Measurements from ENCODE around the gene SLC16A11. TPM values are rescaled to one million over a fixed set of nuclear protein-coding genes. Genes with fewer than 3 reads are reported as not detected.
A peak's percentile ranks its signal among the peaks of the same experiment; 100 is the strongest.

SLC16A11 gene
- total RNA-seq, 2 donors from 2014 or later, result 2.5 to 3.5 TPM

GRCh38 chr17:7035591-7036368 is 8.1 kb downstream of the SLC16A11 start, which contains the start of gene SLC16A13:
Gene SLC16A13 (plus strand): TSS chr17:7036015. CDS start chr17:7036383, 368 bp downstream.
- DNase-seq, result peak; percentile 98
- peak; percentile 97 to 98 for ATAC-seq
- intact Hi-C loops (cut with DNase I), result no loop called here

- ATAC-seq (peak; percentile 31 to 34), DNase-seq (no peak)
- intact Hi-C loops (cut with DNase I), result no loop called here
These were observed 8.8 kb downstream of the SLC16A11 start for GRCh38 chr17:7034955-7035590.

GRCh38 chr17:7029659-7030058 is 14.2 kb downstream of the SLC16A11 start:
- DNase-seq (no peak), ATAC-seq (peak; percentile 8 to 74)
- intact Hi-C loops (cut with DNase I), result no loop called here

GRCh38 chr17:7029096-7029495 is 14.8 kb downstream of the SLC16A11 start:
- no peak for ATAC-seq
- no peak for DNase-seq
- intact Hi-C loops (cut with DNase I), result no loop called here

GRCh38 chr17:7027335-7027734 is 16.6 kb downstream of the SLC16A11 start:
- DNase-seq (no peak), ATAC-seq (no peak)
- intact Hi-C loops (cut with DNase I), result no loop called here

GRCh38 chr17:7026471-7027115 is 17.3 kb downstream of the SLC16A11 start:
- ATAC-seq (no peak), DNase-seq (no peak)
- intact Hi-C loops (cut with DNase I), result no loop called here

GRCh38 chr17:7025245-7025644 is 18.6 kb downstream of the SLC16A11 start:
- DNase-seq (no peak), ATAC-seq (no peak)
- intact Hi-C loops (cut with DNase I), result no loop called here

- DNase-seq (no peak), ATAC-seq (no peak)
- intact Hi-C loops (cut with DNase I), result no loop called here
These were observed 19.5 kb downstream of the SLC16A11 start for GRCh38 chr17:7024402-7024785.

GRCh38 chr17:7023576-7024401 is 20.1 kb downstream of the SLC16A11 start:
- intact Hi-C loops (cut with DNase I), result no loop called here
- DNase-seq (peak; percentile 95), ATAC-seq (peak; percentile 62 to 73)

GRCh38 chr17:7022781-7023571 is 20.9 kb downstream of the SLC16A11 start, which contains the start of gene BCL6B:
Gene BCL6B (plus strand): TSS chr17:7023050. CDS start chr17:7023672, 622 bp downstream.
- intact Hi-C loops (cut with DNase I), result no loop called here

GRCh38 chr17:7021993-7022778 is 21.7 kb downstream of the SLC16A11 start:
- DNase-seq (peak; percentile 87), ATAC-seq (peak; percentile 61 to 66)
- intact Hi-C loops (cut with DNase I), result no loop called here

More at GRCh38 chr17:7022781-7023571, 20.9 kb downstream of the SLC16A11 start, which contains the start of gene BCL6B:
- DNase-seq (peak; percentile 63), ATAC-seq (peak; percentile 10 to 13)

- intact Hi-C loops (cut with DNase I), result no loop called here
- DNase-seq, result no peak
- no peak for ATAC-seq
These were observed 22.8 kb downstream of the SLC16A11 start for GRCh38 chr17:7020894-7021664.

- ATAC-seq, result no peak
- DNase-seq, result peak; percentile 70
- intact Hi-C loops (cut with DNase I), result no loop called here
These were observed 23.9 kb downstream of the SLC16A11 start for GRCh38 chr17:7019839-7020519.

GRCh38 chr17:7019367-7019766 is 24.5 kb downstream of the SLC16A11 start:
- ATAC-seq, result no peak
- intact Hi-C loops (cut with DNase I), result no loop called here
- DNase-seq, result no peak

- intact Hi-C loops (cut with DNase I), result no loop called here
- ATAC-seq (no peak), DNase-seq (peak; percentile 71)
These were observed 25.4 kb downstream of the SLC16A11 start for GRCh38 chr17:7018331-7018964.

- DNase-seq (no peak), ATAC-seq (no peak)
- intact Hi-C loops (cut with DNase I), result no loop called here
These were observed 26.1 kb downstream of the SLC16A11 start for GRCh38 chr17:7017827-7018200.

Data from left cardiac atrium (tissue), 4 donors.